GM10266 (cell line): ENCODE data around the gene BCAS2.

Experiments
- DNase-seq: peaks from one replicate; pipeline ENCODE4 v3.0.0; 2012; ENCODE audit errors: extremely low spot score
- CTCF ChIP-seq: IDR thresholded peaks from 2 replicates; pipeline ENCODE4 v1.5.1; 2012; ENCODE audit warnings: mild to moderate bottlenecking, low read depth; ENCODE audit not compliant: control insufficient read depth, insufficient read depth; ENCODE audit errors: missing control alignments

Gene BCAS2

GRCh38 chr1:114581335-114582287 lies at the start of gene BCAS2:
BCAS2 (minus strand) TSS chr1:114581615; CDS start chr1:114581591, 24 bp downstream.
- peak; percentile 82 for DNase-seq
- TF ChIP-seq CTCF = no peak

- TF ChIP-seq CTCF = no peak
- DNase-seq = no peak
Observed at GRCh38 chr1:114627107-114627506, 45.7 kb upstream of the BCAS2 start.

GRCh38 chr1:114623364-114623763 lies 41.9 kb upstream of the BCAS2 start:
- no peak for DNase-seq
- TF ChIP-seq CTCF = no peak

- no peak for DNase-seq
- TF ChIP-seq CTCF = no peak
Observed at GRCh38 chr1:114620419-114620818, 39.0 kb upstream of the BCAS2 start.

- TF ChIP-seq CTCF = no peak
- DNase-seq = no peak
Observed at GRCh38 chr1:114618606-114619005, 37.2 kb upstream of the BCAS2 start.

- no peak for DNase-seq
- TF ChIP-seq CTCF = no peak
Observed at GRCh38 chr1:114610546-114611245, 29.3 kb upstream of the BCAS2 start.
